ENCODE data around the gene FGFR4. TPM values are rescaled to one million over a fixed set of nuclear protein-coding genes. Genes with fewer than 3 reads are reported as not detected.
A peak's percentile ranks its signal among the peaks of the same experiment; 100 is the strongest.

FGFR4 gene
- total RNA-seq, 1 donor, result not detected

- no peak overlapping the region for H3K4me3 ChIP-seq (ENCODE audit: low read depth, low read length)
- TF ChIP-seq, protein P1, sequence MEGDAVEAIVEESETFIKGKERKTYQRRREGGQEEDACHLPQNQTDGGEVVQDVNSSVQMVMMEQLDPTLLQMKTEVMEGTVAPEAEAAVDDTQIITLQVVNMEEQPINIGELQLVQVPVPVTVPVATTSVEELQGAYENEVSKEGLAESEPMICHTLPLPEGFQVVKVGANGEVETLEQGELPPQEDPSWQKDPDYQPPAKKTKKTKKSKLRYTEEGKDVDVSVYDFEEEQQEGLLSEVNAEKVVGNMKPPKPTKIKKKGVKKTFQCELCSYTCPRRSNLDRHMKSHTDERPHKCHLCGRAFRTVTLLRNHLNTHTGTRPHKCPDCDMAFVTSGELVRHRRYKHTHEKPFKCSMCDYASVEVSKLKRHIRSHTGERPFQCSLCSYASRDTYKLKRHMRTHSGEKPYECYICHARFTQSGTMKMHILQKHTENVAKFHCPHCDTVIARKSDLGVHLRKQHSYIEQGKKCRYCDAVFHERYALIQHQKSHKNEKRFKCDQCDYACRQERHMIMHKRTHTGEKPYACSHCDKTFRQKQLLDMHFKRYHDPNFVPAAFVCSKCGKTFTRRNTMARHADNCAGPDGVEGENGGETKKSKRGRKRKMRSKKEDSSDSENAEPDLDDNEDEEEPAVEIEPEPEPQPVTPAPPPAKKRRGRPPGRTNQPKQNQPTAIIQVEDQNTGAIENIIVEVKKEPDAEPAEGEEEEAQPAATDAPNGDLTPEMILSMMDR (IDR thresholded peaks at IDR 0.05; ENCODE audit: insufficient read depth, low read length), result no peak
- DNase-seq (ENCODE audit: low read depth), result peak; percentile 60
Measured at GRCh38 chr5:177094224-177095087, 7.7 kb downstream of the FGFR4 start.

DNA sequence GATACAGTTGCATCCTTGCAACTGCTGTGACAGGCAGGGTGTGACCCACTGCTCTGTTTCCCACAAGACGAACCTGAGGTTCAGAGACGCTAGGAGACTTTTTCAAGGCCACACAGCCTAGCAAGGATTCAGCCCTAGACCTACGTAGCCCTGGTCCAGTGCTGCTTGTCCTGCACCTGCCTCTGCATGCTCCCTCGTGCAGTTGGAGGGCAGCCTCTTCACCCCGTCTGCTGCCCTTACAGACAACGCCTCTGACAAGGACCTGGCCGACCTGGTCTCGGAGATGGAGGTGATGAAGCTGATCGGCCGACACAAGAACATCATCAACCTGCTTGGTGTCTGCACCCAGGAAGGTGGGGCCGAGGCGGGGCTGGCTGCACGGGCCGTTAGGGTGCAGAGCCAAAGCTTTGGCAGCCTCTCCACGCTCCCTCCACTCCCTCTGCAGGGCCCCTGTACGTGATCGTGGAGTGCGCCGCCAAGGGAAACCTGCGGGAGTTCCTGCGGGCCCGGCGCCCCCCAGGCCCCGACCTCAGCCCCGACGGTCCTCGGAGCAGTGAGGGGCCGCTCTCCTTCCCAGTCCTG is 8.5 kb downstream of the FGFR4 start:
- DNase-seq (ENCODE audit: low read depth), result no peak
- no peak overlapping the region for H3K4me3 ChIP-seq (ENCODE audit: low read depth, low read length)
- TF ChIP-seq, protein P1 (IDR thresholded peaks at IDR 0.05; ENCODE audit: insufficient read depth, low read length), result no peak

DNA sequence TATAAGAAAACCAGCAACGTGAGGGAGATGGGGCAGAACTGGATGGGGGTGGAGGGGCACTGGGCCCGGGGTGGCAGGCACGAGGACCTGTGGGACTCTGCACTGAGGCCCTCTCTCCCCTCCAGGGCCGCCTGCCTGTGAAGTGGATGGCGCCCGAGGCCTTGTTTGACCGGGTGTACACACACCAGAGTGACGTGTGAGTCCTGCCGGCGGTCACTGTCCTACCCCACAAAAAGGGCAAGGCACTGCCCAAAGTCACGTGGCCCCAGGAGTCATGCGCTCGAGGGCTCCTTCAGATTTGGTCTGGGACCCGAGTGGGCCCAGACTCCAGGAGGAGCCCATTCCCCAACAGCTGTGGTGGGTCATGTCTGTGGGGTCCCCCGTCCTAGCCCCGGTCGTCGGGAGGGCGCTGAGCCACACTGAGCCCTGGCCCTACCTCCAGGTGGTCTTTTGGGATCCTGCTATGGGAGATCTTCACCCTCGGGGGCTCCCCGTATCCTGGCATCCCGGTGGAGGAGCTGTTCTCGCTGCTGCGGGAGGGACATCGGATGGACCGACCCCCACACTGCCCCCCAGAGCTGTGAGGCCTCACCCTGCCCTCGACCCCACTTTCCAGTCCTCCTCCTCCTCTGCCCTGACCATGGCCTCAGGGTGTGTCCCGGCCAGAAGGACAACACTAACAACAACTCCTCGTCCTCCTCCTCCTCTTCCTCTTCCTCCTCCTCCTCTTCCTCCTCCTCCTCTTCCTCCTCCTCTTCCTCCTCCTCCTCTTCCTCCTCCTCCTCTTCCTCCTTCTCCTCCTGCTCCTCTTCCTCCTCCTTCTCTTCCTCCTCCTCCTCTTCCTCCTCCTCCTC is 9.7 kb downstream of the FGFR4 start:
- TF ChIP-seq, protein P1 (IDR thresholded peaks at IDR 0.05; ENCODE audit: insufficient read depth, low read length), result no peak
- DNase-seq (ENCODE audit: low read depth), result no peak
- H3K4me3 ChIP-seq (ENCODE audit: low read depth, low read length), result no peak overlapping the region

DNA sequence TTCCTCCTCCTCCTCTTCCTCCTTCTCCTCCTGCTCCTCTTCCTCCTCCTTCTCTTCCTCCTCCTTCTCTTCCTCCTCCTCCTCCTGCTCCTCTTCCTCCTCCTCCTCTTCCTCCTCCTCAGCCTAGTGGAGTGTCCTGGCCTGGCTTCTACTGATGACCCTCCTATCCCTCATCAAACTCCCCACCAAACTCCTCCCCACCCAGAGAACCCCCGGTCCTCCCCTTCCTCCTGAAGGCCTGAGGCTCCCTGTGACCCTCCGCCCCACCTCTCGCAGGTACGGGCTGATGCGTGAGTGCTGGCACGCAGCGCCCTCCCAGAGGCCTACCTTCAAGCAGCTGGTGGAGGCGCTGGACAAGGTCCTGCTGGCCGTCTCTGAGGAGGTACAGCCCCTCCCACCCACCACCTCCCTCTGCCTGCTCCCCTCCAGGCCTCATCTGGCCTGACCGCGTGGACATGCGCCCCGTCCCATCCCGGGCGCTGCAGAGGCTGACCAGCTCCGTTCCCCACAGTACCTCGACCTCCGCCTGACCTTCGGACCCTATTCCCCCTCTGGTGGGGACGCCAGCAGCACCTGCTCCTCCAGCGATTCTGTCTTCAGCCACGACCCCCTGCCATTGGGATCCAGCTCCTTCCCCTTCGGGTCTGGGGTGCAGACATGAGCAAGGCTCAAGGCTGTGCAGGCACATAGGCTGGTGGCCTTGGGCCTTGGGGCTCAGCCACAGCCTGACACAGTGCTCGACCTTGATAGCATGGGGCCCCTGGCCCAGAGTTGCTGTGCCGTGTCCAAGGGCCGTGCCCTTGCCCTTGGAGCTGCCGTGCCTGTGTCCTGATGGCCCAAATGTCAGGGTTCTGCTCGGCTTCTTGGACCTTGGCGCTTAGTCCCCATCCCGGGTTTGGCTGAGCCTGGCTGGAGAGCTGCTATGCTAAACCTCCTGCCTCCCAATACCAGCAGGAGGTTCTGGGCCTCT is 10.6 kb downstream of the FGFR4 start:
- H3K4me3 ChIP-seq (ENCODE audit: low read depth, low read length), result no peak overlapping the region
- DNase-seq (ENCODE audit: low read depth), result no peak
- TF ChIP-seq, protein P1 (IDR thresholded peaks at IDR 0.05; ENCODE audit: insufficient read depth, low read length), result no peak

- H3K4me3 ChIP-seq (ENCODE audit: low read depth, low read length), result no peak overlapping the region
- TF ChIP-seq, protein P1 (IDR thresholded peaks at IDR 0.05; ENCODE audit: insufficient read depth, low read length), result no peak
- no peak for DNase-seq (ENCODE audit: low read depth)
Measured at GRCh38 chr5:177098120-177098469, 11.4 kb downstream of the FGFR4 start.
